Measurements from ENCODE around the gene FAM193B.
"Not testable (repeated sequence)": the region's sequence is repeated elsewhere in the genome, so short reads cannot be mapped to it uniquely, and the experiment has no call there.

FAM193B gene

DNA sequence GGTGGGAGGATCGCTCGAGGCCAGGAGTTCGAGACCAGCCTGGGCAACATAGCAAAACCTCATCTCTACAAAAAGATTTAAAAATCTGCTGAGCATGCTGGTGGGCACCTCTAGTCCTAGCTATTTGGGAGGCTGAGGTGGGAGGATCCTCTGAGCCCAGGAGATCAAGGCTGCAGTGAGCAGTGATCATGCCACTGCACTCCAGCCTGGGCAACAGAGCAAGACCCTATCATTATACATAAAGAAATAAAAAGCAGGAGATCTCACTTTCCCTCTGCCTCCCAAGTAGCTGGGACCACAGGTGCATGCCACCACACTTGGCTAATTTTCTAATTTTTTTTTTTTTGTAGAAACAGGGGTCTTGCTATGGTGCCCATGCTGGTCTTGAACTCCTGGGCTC lies 68.6 kb downstream of the FAM193B start:
- DNase-seq (ENCODE audit: low read depth): not testable (repeated sequence)

- no peak for DNase-seq (ENCODE audit: low read depth)
These were observed 69.3 kb downstream of the FAM193B start for GRCh38 chr5:177484902-177485549.

GRCh38 chr5:177483994-177484901 lies 70.1 kb downstream of the FAM193B start:
- no peak for DNase-seq (ENCODE audit: low read depth)

DNA sequence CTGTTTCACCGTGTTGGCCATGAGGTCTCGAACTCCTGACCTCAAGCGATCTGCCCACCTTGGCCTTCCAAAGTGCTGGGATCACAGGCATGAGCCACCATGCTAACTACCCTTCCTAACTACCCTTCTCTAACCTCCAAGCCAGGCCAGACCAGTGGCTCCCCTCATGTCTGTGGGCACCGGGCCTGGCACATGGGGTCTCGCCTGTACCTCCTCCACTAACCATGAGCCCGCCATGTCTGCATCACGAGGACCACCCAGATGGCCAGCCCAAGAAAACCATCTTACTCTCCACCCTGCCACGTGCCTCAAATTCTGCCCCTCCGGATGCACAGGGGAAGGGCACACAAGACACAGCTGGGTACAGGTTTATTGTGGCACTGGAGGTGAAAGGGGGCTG lies 71.3 kb downstream of the FAM193B start:
- no peak for DNase-seq (ENCODE audit: low read depth)

GRCh38 chr5:177482359-177482795 lies 72.0 kb downstream of the FAM193B start:
- DNase-seq (ENCODE audit: low read depth): no peak

- no peak for DNase-seq (ENCODE audit: low read depth)
These were observed 74.6 kb downstream of the FAM193B start for GRCh38 chr5:177479774-177480173.

DNA sequence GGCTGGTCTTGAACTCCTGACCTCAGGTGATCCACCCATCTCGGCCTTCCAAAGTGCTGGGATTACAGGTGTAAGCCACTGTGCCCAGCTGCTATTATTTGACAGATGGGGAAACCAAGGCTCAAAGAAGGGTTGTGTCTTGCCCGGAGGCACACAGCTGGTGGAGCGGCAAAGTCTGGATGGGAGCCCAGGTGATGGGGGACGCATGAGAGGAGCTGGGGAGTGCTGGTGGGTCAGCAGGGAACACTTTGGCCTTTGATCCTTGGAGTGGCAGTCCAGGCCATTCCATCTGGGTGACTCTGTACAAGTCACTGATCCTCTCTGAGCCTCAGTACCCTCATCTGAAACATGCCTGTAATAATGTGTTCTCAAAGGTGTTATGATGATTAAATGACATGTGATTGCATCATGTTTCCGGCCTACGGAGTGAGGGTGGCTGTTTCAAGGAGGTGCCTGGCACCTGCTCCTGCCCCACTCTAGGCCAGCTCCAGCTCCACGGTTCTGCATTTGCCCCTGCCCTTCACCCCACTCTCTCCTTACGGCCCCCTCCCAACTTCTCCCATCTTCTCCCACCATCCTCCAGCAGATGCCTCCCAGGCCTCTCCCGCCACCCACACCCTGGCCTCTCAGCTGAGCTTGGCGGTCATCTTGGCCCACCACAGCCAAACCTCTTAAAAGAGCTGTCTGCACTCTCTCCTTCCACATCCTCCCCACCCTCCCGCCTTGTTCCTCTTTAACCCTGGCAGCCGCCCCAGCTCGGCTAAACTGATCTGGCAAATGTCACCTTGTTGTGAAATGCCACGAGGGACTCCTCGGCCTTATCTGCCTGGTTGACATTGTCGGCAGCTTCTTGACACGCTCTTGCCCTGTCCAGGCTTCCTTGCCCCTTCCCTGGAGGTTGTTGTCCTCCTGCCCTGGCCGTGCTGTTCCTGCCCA lies 75.4 kb downstream of the FAM193B start:
- no peak for DNase-seq (ENCODE audit: low read depth)

DNA sequence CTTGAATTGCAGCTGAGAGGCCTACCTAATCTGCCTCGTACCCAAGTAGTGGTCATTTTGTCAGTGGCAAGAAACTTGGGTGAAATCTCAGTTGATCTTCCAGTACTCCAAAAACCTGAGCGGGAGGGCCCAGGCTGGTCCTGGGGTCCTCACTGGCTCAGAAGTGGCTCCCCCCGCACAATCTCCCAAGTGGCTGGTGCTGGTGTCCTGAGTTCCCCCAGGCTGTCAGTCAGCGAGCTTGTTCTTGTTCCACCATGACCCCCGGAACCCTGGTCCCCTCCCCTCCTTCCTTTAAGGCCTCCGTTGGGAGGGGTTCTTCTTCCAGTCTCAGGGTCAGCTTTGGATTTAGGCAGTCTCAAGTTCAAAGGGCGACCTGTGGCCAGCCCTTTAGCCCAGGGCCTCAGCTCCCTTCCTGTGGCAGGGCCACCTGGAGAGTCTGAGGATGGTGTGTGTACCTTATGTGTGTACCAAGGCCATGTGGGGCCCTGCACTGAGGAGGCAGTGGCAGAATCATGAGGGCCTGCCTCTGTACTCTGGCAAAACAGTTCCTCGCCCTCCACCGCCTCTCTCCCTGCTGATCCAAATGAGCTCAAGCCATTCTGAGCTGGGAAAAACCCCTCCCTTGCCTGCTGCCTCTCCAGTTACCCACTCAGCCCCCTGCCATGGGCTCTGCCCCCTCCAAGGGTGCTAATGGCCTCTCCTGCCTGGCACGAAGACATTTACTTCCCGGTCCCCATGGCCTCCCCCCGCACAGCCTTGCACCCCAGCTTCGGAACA lies 76.5 kb downstream of the FAM193B start:
- DNase-seq (ENCODE audit: low read depth): no peak

DNA sequence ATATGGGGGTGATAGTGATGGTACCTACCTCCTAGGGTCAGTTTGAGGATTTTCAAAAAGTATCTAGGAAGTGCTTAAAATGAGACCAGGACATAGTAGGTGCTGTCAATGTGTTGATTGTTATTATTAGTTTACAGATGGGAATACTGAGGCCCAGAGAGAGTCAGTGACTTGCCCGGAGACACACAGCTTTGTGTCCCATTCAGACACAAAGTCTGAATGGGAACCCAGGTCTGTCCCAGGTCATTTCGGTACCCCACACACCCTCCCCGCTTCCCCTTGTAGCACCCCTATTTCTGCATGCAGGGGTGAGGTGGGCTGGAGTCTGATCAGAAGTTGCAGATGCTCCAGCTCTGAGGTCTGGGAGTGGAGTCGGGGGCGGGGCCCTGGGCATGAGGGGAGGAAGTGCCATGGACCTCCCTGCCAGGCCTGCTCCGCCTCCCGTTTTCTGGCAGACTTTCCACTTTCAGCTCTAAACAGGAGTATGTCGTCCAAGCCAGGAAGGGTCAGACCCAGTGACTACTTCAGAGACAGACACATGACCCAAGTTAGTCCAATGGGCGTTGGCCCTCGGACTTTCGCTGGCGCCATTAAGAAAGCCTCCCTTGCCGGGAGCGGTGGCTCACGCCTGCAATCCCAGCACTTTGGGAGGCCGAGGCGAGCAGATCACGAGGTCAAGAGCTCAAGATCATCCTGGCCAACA lies 77.7 kb downstream of the FAM193B start:
- DNase-seq (ENCODE audit: low read depth): no peak

GRCh38 chr5:177475563-177476427 lies 78.6 kb downstream of the FAM193B start:
- no peak for DNase-seq (ENCODE audit: low read depth)

DNA sequence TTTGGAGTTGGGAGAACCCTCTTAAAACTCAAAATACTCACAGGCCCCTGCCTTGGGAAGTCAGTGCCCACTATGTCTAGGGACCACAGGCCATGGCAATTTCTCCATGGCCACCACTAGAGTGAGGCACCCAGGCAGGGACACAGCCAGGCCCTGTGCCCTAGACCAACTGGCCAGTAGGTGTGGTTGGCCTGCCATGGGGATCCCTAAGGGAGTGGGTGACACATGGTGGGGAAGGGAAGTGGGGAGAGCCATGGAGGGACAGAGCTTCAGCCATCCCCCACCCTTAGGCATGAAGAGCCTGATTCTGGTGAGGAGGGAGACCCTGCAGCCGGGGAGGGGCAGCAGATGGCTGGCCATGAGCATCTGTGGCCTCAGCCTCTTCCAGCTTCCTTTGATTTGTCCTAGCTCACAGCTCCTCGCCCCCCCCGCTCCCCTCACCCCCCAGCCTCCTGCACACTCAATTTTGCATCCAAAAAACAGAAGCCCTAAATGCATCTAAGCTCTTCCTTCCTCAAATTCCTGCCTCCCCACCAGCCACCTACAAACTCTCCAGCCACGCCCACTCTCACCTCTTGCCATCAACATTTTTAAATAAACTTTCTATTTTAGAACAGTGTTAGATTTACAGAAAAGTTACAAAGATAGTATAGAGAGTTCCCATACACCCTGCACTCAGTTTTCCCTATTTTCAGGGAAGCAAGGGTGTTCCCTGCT lies 79.4 kb downstream of the FAM193B start:
- DNase-seq (ENCODE audit: low read depth): no peak

DNA sequence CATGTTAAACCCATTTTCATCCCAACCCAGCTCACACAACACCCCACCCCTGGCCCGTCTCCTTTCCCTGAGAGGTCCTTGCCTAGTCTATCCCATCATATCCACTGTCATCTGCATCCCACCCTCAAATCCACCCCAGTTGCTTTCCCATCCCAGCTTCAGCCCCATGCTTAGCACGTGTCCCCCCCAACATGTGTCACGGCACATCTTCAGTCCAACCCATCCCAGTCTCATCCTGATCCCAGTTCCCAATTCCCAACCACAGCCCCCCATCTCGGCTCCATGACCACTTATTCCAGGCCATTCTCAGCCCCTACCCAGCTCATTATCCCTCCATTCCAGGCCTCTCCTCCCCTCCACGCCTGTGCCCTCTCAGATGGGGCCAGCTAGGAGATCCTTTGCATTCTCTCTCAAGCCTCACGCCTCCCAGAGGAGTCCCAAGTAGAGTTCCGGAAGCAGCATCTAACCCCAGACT lies 80.3 kb downstream of the FAM193B start:
- no peak for DNase-seq (ENCODE audit: low read depth)

DNA sequence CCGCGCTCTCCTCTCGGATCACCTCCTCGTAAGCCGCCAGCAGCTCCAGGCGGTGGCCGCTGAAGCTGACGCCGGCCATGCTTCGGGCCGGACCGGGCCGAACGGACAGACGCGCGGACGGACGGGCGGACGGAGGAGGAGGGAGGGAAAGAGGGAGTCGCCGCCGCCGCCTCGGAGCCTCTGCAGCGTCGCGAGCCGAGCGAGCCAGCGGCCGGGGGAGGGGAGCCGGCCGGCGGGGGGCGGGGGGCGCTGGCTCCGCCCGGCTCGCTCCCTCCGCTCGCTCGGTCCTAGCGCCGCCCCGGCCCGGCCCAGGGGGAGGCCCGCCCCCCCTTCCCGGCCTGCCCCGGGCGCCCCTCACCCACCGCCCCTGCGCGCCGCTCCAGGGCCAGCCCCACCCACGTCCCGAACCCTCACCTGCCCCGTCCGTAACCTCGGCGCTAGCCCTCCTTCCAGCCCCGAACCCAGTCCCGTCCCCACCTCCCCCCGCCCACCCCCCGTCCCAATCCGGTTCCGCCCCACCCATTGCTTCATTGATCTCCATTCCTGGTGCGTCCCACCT lies 80.8 kb downstream of the FAM193B start, which contains the start of gene DBN1:
Gene DBN1 (minus strand): TSS at position 192 of the 559 bp plus-strand sequence. CDS start 113 bp downstream, at position 79.
- DNase-seq (ENCODE audit: low read depth): no peak

- no peak for DNase-seq (ENCODE audit: low read depth)
These were observed 81.6 kb downstream of the FAM193B start for GRCh38 chr5:177472460-177473442.

DNA sequence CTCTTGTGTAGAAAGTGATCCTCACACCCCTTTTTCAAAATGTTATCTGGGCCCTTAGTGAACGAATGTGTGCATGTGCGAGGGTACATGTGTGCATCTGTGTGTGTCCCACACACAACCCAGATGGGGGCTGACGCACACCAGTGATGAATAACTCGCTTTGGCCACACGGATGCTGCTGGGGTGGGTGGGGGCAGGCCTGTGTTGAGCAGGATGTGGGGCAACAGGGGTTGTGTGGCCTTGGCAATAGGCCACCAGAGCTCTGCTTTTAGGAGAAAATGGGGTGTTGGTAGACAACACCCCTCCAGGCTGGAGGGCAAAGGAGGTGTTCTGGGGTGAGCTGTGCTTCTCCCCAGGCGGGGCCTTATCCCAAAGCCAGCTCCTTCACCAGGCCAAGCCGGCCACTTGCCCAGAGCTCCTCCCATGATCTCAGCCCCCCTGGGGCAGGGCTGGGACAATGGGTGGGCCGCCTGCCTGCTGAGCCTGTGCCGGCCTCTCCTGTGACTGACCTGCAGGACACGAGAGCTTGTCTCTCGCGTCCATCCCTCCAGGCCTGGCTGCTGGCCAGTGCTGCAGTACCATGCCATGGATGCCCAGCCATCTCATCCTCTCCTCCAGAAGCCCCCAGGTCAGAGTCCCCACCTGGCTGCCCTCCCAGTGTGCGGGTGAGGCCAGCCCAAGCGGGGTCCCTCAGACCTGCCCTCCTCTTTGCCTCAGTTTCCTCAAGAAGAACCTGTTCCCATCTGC lies 82.6 kb downstream of the FAM193B start:
- DNase-seq (ENCODE audit: low read depth): no peak

- DNase-seq (ENCODE audit: low read depth): no peak
These were observed 83.4 kb downstream of the FAM193B start for GRCh38 chr5:177470759-177471536.
